HEK293 (cell line): ENCODE data around the gene UQCC2.

Experiments
- CTCF ChIA-PET: fragments of 350-600 bp; formaldehyde crosslinking; extraction: SDS; loops from one replicate; lab custom pipeline; 2021; ENCODE audit warnings: antibody characterized with exemption; lab: Yijun Ruan, JAX
- POLR2A ChIA-PET: fragments of 300-600 bp; formaldehyde crosslinking; extraction: SDS; loops from one replicate; lab custom pipeline; 2020; ENCODE audit warnings: antibody characterized with exemption, inconsistent platforms; lab: Yijun Ruan, JAX
- H3K27ac ChIP-seq: fragments of 200-500 bp; sonication (Bioruptor generic); 2 replicates; pipeline ENCODE4 v1.5.1; 2014; ENCODE audit warnings: low read depth, low read length, control low read depth, inconsistent platforms; ENCODE audit errors: extremely low read depth
- H3K36me3 ChIP-seq, 2 experiments: fragments of 200-500 bp in 1 of 2; sonication (Bioruptor generic) in 1 of 2; 1 replicate in 1 of 2; 2 replicates in 1 of 2; pipeline ENCODE4 v1.5.1; 2014 to 2017; ENCODE audit warnings: inconsistent platforms in 2 of 2, low read length in 2 of 2; ENCODE audit not compliant: control insufficient read depth in 2 of 2, insufficient read depth in 1 of 2
- H3K4me1 ChIP-seq: fragments of 200-500 bp; sonication (Bioruptor generic); 2 replicates; pipeline ENCODE4 v1.5.1; 2014; ENCODE audit warnings: mild to moderate bottlenecking, low read length, inconsistent platforms; ENCODE audit not compliant: control insufficient read depth, insufficient read depth
- H3K4me3 ChIP-seq: 2 replicates; pipeline ENCODE4 v1.5.1; 2011; ENCODE audit warnings: low read depth, mild to moderate bottlenecking, control low read depth, low read length, moderate library complexity
- H3K9me3 ChIP-seq: fragments of 200-500 bp; sonication (Bioruptor generic); 2 replicates; pipeline ENCODE4 v1.5.1; 2014; ENCODE audit warnings: low read depth, low read length, inconsistent platforms; ENCODE audit not compliant: control insufficient read depth, insufficient read depth
- BCL11A ChIP-seq: fragments of 450-650 bp; formaldehyde crosslinking; IDR thresholded peaks from 2 replicates; pipeline ENCODE4 v1.5.1; 2016; ENCODE audit warnings: low read depth, missing biosample characterization, missing genetic modification characterization
- GLIS2 ChIP-seq: fragments of 450-650 bp; formaldehyde crosslinking; IDR thresholded peaks from 2 replicates; pipeline ENCODE4 v1.5.1; 2016; ENCODE audit warnings: missing biosample characterization, missing genetic modification characterization
- OVOL3 ChIP-seq: fragments of 450-650 bp; formaldehyde crosslinking; IDR thresholded peaks from 2 replicates; pipeline ENCODE4 v1.5.1; 2016; ENCODE audit warnings: missing biosample characterization, missing genetic modification characterization
- REPIN1 ChIP-seq: fragments of 450-650 bp; formaldehyde crosslinking; IDR thresholded peaks from 2 replicates; pipeline ENCODE4 v1.5.1; 2017; ENCODE audit warnings: missing biosample characterization, missing genetic modification characterization, low read depth
- SCRT1 ChIP-seq: fragments of 450-650 bp; formaldehyde crosslinking; IDR thresholded peaks from 2 replicates; pipeline ENCODE4 v1.5.1; 2016; ENCODE audit warnings: missing biosample characterization, missing genetic modification characterization, borderline replicate concordance
- ZFP69B ChIP-seq: fragments of 450-650 bp; formaldehyde crosslinking; IDR thresholded peaks from 2 replicates; pipeline ENCODE4 v1.5.1; 2016; ENCODE audit warnings: missing biosample characterization, missing genetic modification characterization
- ZIC2 ChIP-seq: fragments of 450-650 bp; formaldehyde crosslinking; IDR thresholded peaks from 2 replicates; pipeline ENCODE4 v1.5.1; 2016; ENCODE audit warnings: missing biosample characterization, missing genetic modification characterization
- ZNF23 ChIP-seq: fragments of 450-650 bp; formaldehyde crosslinking; IDR thresholded peaks from 2 replicates; pipeline ENCODE4 v1.5.1; 2016; ENCODE audit warnings: missing biosample characterization, missing genetic modification characterization, borderline replicate concordance
- ZNF248 ChIP-seq: fragments of 450-650 bp; formaldehyde crosslinking; IDR thresholded peaks from 2 replicates; pipeline ENCODE4 v1.5.1; 2017; ENCODE audit warnings: missing biosample characterization, missing genetic modification characterization
- ZNF274 ChIP-seq, 2 experiments: fragments of 200-500 bp in 1 of 2; fragments of 450-650 bp in 1 of 2; sonication (Bioruptor generic) in 1 of 2; formaldehyde crosslinking in 1 of 2; IDR thresholded peaks; 2 replicates each; pipeline versions ENCODE4 v1.5.1 to v1.6.1; 2014 to 2016; ENCODE audit warnings: borderline replicate concordance in 1 of 2, inconsistent platforms in 1 of 2, low read length in 1 of 2, missing biosample characterization in 1 of 2, missing genetic modification characterization in 1 of 2
- ZNF433 ChIP-seq: fragments of 450-650 bp; formaldehyde crosslinking; IDR thresholded peaks from 2 replicates; pipeline ENCODE4 v1.5.1; 2016; ENCODE audit warnings: missing biosample characterization, missing genetic modification characterization, low read depth
- ZNF660 ChIP-seq: fragments of 450-650 bp; IDR thresholded peaks from 2 replicates; pipeline ENCODE4 v1.5.1; 2018; ENCODE audit warnings: missing biosample characterization, mild to moderate bottlenecking, missing genetic modification characterization
- ZNF777 ChIP-seq: fragments of 450-650 bp; formaldehyde crosslinking; IDR thresholded peaks from 2 replicates; pipeline ENCODE4 v1.5.1; 2017; ENCODE audit warnings: missing biosample characterization, missing genetic modification characterization, borderline replicate concordance
- ZNF843 ChIP-seq: fragments of 450-650 bp; formaldehyde crosslinking; IDR thresholded peaks from 2 replicates; pipeline ENCODE4 v1.5.1; 2016; ENCODE audit warnings: missing biosample characterization, missing genetic modification characterization
- TF ChIP-seq, protein P1 (sequence below): fragments of 450-650 bp; formaldehyde crosslinking; IDR thresholded peaks from 2 replicates; pipeline ENCODE4 v1.5.1; 2016; ENCODE audit warnings: missing biosample characterization, missing genetic modification characterization
- TF ChIP-seq, protein P2 (sequence below): fragments of 450-650 bp; formaldehyde crosslinking; IDR thresholded peaks from 2 replicates; pipeline ENCODE4 v1.5.1; 2016; ENCODE audit warnings: missing biosample characterization, missing genetic modification characterization, low read depth
- TF ChIP-seq, protein P3 (sequence below): fragments of 450-650 bp; formaldehyde crosslinking; IDR thresholded peaks from 2 replicates; pipeline ENCODE4 v1.5.1; 2017; ENCODE audit warnings: missing biosample characterization, missing genetic modification characterization
- TF ChIP-seq, protein P4 (sequence below): fragments of 450-650 bp; formaldehyde crosslinking; IDR thresholded peaks from 2 replicates; pipeline ENCODE4 v1.5.1; 2016; ENCODE audit warnings: missing biosample characterization, missing genetic modification characterization
- TF ChIP-seq, protein P5 (sequence below): fragments of 450-650 bp; formaldehyde crosslinking; IDR thresholded peaks from 2 replicates; pipeline ENCODE4 v1.5.1; 2017; ENCODE audit warnings: missing biosample characterization, missing genetic modification characterization

UQCC2 gene

DNA sequence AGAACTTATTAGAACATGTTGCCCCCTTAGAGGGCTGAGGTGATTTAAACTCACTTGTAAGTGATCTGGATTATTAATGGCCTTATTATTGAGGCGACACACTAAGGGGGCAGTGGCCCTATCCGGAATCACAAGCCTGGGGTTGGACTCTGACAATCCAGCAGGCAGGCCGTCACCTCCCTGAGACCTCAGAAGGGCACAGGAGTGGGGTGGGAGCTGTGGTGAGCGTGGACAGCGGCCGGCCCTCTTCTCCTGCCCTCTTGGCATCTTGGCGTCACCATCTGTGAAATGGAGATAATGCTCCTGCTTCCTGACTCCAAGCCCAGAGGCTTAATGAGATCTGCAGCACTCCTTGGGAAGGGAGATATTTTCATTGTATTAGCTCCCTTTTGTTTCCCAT lies 15.6 kb upstream of the UQCC2 start:
- ChIA-PET POLR2A (no interaction called here), CTCF (interaction anchor here (0.7 to 1.4 kb wide), 2 partner anchors 16 to 147 kb away, joined by 3 read pairs; partner anchors contain the start of genes BAK1 and UQCC2)
- Histone ChIP-seq H3K4me3 (no peak overlapping the region), H3K36me3 (no peaks in the 10 kb centered on the region), H3K9me3 (no peaks in the 10 kb centered on the region), H3K27ac (no peak overlapping the region), H3K4me1 (no peaks in the 10 kb centered on the region)
- no peak for TF ChIP-seq ZNF843
- TF ChIP-seq, protein P1, sequence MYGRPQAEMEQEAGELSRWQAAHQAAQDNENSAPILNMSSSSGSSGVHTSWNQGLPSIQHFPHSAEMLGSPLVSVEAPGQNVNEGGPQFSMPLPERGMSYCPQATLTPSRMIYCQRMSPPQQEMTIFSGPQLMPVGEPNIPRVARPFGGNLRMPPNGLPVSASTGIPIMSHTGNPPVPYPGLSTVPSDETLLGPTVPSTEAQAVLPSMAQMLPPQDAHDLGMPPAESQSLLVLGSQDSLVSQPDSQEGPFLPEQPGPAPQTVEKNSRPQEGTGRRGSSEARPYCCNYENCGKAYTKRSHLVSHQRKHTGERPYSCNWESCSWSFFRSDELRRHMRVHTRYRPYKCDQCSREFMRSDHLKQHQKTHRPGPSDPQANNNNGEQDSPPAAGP (tag by site-specific recombination), result no peak
- TF ChIP-seq, protein P2, sequence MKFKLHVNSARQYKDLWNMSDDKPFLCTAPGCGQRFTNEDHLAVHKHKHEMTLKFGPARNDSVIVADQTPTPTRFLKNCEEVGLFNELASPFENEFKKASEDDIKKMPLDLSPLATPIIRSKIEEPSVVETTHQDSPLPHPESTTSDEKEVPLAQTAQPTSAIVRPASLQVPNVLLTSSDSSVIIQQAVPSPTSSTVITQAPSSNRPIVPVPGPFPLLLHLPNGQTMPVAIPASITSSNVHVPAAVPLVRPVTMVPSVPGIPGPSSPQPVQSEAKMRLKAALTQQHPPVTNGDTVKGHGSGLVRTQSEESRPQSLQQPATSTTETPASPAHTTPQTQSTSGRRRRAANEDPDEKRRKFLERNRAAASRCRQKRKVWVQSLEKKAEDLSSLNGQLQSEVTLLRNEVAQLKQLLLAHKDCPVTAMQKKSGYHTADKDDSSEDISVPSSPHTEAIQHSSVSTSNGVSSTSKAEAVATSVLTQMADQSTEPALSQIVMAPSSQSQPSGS (tag by site-specific recombination), result no peak
- no peak for TF ChIP-seq GLIS2 (tag by site-specific recombination)
- no peak for TF ChIP-seq ZNF777 (tag by site-specific recombination)
- TF ChIP-seq, protein P3, sequence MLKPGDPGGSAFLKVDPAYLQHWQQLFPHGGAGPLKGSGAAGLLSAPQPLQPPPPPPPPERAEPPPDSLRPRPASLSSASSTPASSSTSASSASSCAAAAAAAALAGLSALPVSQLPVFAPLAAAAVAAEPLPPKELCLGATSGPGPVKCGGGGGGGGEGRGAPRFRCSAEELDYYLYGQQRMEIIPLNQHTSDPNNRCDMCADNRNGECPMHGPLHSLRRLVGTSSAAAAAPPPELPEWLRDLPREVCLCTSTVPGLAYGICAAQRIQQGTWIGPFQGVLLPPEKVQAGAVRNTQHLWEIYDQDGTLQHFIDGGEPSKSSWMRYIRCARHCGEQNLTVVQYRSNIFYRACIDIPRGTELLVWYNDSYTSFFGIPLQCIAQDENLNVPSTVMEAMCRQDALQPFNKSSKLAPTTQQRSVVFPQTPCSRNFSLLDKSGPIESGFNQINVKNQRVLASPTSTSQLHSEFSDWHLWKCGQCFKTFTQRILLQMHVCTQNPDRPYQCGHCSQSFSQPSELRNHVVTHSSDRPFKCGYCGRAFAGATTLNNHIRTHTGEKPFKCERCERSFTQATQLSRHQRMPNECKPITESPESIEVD (tag by site-specific recombination), result no peak
- no peak for TF ChIP-seq ZNF433 (tag by site-specific recombination)
- TF ChIP-seq ZFP69B (tag by site-specific recombination), result no peak
- TF ChIP-seq BCL11A, result no peak
- no peak for TF ChIP-seq ZNF660
- TF ChIP-seq, protein P4, sequence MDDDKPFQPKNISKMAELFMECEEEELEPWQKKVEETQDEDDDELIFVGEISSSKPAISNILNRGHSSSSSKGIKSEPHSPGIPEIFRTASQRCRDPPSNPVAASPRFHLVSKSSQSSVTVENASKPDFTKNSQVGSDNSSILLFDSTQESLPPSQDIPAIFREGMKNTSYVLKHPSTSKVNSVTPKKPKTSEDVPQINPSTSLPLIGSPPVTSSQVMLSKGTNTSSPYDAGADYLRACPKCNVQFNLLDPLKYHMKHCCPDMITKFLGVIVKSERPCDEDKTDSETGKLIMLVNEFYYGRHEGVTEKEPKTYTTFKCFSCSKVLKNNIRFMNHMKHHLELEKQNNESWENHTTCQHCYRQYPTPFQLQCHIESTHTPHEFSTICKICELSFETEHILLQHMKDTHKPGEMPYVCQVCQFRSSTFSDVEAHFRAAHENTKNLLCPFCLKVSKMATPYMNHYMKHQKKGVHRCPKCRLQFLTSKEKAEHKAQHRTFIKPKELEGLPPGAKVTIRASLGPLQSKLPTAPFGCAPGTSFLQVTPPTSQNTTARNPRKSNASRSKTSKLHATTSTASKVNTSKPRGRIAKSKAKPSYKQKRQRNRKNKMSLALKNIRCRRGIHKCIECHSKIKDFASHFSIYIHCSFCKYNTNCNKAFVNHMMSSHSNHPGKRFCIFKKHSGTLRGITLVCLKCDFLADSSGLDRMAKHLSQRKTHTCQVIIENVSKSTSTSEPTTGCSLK (tag by site-specific recombination), result no peak
- no peak for TF ChIP-seq ZNF274 (IDR thresholded peaks at IDR 0.05; ENCODE audit: low read length)
- no peak for TF ChIP-seq ZNF274 (tag by site-specific recombination; IDR thresholded peaks at IDR 0.05; ENCODE audit: borderline replicate concordance)

DNA sequence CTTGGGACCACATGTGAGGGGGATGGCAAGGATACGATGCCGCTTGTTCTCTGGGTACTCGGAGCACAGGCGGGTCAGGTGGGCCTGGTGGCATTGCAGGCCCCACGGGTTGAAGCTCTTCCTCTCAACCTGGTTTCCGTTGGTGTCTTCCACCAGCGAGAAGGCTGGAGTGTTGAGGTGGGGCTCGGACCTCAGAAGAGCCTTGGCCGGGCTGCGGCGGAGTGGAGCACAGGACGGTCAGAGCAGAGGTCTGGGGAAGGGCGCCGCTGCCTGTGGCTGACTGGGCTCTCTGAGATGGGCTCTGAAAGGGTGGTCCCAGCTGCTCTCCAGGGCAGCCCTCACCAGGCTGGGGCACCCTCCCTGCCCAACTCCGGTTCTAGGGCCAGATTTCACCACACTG lies 15.2 kb upstream of the UQCC2 start:
- ChIA-PET POLR2A (no interaction called here), CTCF (interaction anchor here (0.7 to 1.4 kb wide), 2 partner anchors 15 to 147 kb away, joined by 3 read pairs; partner anchors contain the start of genes BAK1 and UQCC2)
- Histone ChIP-seq H3K27ac (no peak overlapping the region), H3K9me3 (no peaks in the 10 kb centered on the region), H3K36me3 (no peaks in the 10 kb centered on the region), H3K4me1 (no peaks in the 10 kb centered on the region), H3K4me3 (no peak overlapping the region)
- no peak for TF ChIP-seq SCRT1 (tag by site-specific recombination)
- TF ChIP-seq, protein P5, sequence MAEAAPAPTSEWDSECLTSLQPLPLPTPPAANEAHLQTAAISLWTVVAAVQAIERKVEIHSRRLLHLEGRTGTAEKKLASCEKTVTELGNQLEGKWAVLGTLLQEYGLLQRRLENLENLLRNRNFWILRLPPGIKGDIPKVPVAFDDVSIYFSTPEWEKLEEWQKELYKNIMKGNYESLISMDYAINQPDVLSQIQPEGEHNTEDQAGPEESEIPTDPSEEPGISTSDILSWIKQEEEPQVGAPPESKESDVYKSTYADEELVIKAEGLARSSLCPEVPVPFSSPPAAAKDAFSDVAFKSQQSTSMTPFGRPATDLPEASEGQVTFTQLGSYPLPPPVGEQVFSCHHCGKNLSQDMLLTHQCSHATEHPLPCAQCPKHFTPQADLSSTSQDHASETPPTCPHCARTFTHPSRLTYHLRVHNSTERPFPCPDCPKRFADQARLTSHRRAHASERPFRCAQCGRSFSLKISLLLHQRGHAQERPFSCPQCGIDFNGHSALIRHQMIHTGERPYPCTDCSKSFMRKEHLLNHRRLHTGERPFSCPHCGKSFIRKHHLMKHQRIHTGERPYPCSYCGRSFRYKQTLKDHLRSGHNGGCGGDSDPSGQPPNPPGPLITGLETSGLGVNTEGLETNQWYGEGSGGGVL (tag by site-specific recombination), result no peak
- no peak for TF ChIP-seq REPIN1 (tag by site-specific recombination)
- no peak for TF ChIP-seq OVOL3 (tag by site-specific recombination)
- TF ChIP-seq ZNF23 (tag by site-specific recombination), result no peak
- no peak for TF ChIP-seq ZNF248
- no peak for TF ChIP-seq ZIC2
